ENCODE results near the gene PTPRR. TPM values are rescaled to one million over a fixed set of nuclear protein-coding genes. Genes with fewer than 3 reads are reported as not detected.

Gene PTPRR
- total and polyA plus RNA-seq, 2 experiments from 2014 or later, result not detected

DNA sequence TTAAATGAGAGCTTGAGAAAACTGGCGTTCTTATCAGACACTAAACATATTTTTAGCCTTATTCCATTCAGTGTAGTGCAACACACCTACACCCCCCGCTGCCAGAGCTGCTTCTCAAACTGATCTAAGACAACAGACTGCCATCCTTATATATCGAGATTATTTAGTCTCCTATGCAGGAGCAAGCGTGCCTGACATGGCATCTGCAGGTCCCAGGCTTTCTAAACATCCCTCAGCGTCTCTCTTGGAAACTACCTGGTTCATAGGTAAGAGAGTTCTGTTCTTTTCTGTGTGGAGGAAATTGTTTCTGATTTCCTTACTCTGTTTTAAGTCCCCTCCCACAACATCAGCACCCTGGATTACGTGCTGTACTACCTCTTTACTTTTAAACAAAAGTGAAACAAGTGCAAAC lies 166.2 kb downstream of the PTPRR start:
- Histone ChIP-seq H3K4me3 (no peak overlapping the region), H3K9me3 (ENCODE audit: low read depth) (no peaks in the 10 kb centered on the region), H3K36me3 (no peaks in the 10 kb centered on the region), H3K27me3 (no peaks in the 10 kb centered on the region), H3K4me1 (ENCODE audit: low read depth) (peaks cover 17% of the 10 kb centered on the region), H3K27ac (no peak overlapping the region)
- TF ChIP-seq, protein P1, sequence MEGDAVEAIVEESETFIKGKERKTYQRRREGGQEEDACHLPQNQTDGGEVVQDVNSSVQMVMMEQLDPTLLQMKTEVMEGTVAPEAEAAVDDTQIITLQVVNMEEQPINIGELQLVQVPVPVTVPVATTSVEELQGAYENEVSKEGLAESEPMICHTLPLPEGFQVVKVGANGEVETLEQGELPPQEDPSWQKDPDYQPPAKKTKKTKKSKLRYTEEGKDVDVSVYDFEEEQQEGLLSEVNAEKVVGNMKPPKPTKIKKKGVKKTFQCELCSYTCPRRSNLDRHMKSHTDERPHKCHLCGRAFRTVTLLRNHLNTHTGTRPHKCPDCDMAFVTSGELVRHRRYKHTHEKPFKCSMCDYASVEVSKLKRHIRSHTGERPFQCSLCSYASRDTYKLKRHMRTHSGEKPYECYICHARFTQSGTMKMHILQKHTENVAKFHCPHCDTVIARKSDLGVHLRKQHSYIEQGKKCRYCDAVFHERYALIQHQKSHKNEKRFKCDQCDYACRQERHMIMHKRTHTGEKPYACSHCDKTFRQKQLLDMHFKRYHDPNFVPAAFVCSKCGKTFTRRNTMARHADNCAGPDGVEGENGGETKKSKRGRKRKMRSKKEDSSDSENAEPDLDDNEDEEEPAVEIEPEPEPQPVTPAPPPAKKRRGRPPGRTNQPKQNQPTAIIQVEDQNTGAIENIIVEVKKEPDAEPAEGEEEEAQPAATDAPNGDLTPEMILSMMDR (IDR thresholded peaks at IDR 0.05; ENCODE audit: low read depth, low read length), result no peak
- DNase-seq (ENCODE audit: low read depth in 1 of 2, low spot score in 1 of 2), result peak in 1 of 2 donors; percentile 21

GRCh38 chr12:70752327-70752726 lies 168.2 kb downstream of the PTPRR start:
- Histone ChIP-seq H3K4me1 (ENCODE audit: low read depth) (peaks cover 17% of the 10 kb centered on the region), H3K36me3 (no peaks in the 10 kb centered on the region), H3K9me3 (ENCODE audit: low read depth) (no peaks in the 10 kb centered on the region), H3K27ac (no peak overlapping the region), H3K27me3 (no peaks in the 10 kb centered on the region), H3K4me3 (no peak overlapping the region)
- DNase-seq (ENCODE audit: low read depth in 1 of 2, low spot score in 1 of 2), result no peak
- TF ChIP-seq, protein P1 (IDR thresholded peaks at IDR 0.05; ENCODE audit: low read depth, low read length), result no peak

- no peak overlapping the region for H3K4me3 ChIP-seq
- DNase-seq (ENCODE audit: low read depth in 1 of 2, low spot score in 1 of 2), result no peak
- H3K27me3 ChIP-seq, result no peaks in the 10 kb centered on the region
- no peaks in the 10 kb centered on the region for H3K9me3 ChIP-seq (ENCODE audit: low read depth)
- no peaks in the 10 kb centered on the region for H3K36me3 ChIP-seq
- H3K27ac ChIP-seq, result no peak overlapping the region
- peaks cover 17% of the 10 kb centered on the region for H3K4me1 ChIP-seq (ENCODE audit: low read depth)
- TF ChIP-seq, protein P1 (IDR thresholded peaks at IDR 0.05; ENCODE audit: low read depth, low read length), result no peak
Observed at GRCh38 chr12:70749931-70750330, 170.6 kb downstream of the PTPRR start.

GRCh38 chr12:70748809-70749208 lies 171.7 kb downstream of the PTPRR start:
- Histone ChIP-seq H3K27ac (no peak overlapping the region), H3K4me3 (no peak overlapping the region), H3K4me1 (ENCODE audit: low read depth) (peaks cover 6% of the 10 kb centered on the region), H3K9me3 (ENCODE audit: low read depth) (no peaks in the 10 kb centered on the region), H3K36me3 (no peaks in the 10 kb centered on the region), H3K27me3 (no peaks in the 10 kb centered on the region)
- TF ChIP-seq, protein P1 (IDR thresholded peaks at IDR 0.05; ENCODE audit: low read depth, low read length), result no peak
- DNase-seq (ENCODE audit: low read depth in 1 of 2, low spot score in 1 of 2), result no peak

- peaks cover 1% of the 10 kb centered on the region for H3K4me1 ChIP-seq (ENCODE audit: low read depth)
- H3K9me3 ChIP-seq (ENCODE audit: low read depth), result no peaks in the 10 kb centered on the region
- no peak overlapping the region for H3K27ac ChIP-seq
- H3K36me3 ChIP-seq, result no peaks in the 10 kb centered on the region
- H3K27me3 ChIP-seq, result no peaks in the 10 kb centered on the region
- TF ChIP-seq, protein P1 (IDR thresholded peaks at IDR 0.05; ENCODE audit: low read depth, low read length), result no peak
- DNase-seq (ENCODE audit: low read depth in 1 of 2, low spot score in 1 of 2), result no peak
- no peak overlapping the region for H3K4me3 ChIP-seq
Observed at GRCh38 chr12:70747445-70748260, 172.9 kb downstream of the PTPRR start.

All from cardiac muscle cell (in vitro differentiated cells and primary cell).